Measurements from ENCODE around the gene COL18A1. TPM values are rescaled to one million over a fixed set of nuclear protein-coding genes. Genes with fewer than 3 reads are reported as not detected.
"Not testable (repeated sequence)": the region's sequence is repeated elsewhere in the genome, so short reads cannot be mapped to it uniquely, and the experiment has no call there.

COL18A1 gene
- total and polyA plus RNA-seq, 2 donors from 2014 or later, result 150 to 316 TPM

- no peak overlapping the region for H3K4me3 ChIP-seq (ENCODE audit: low read length in 3 of 3)
- no peaks in the 10 kb centered on the region for H3K9me3 ChIP-seq (ENCODE audit: control insufficient read depth in 2 of 3, insufficient read depth in 1 of 3, low read length in 3 of 3)
- intact Hi-C loops (cut with DNase I), result loop anchor here (5.0 kb wide), 1 partner anchor 263 kb away; no protein-coding TSS in a partner anchor
- FAIRE-seq (no peak), DNase-seq (peak in 1 of 5 donors; percentile 41)
- H3K9ac ChIP-seq (ENCODE audit: low read length in 3 of 3), result no peak overlapping the region
- H3K36me3 ChIP-seq (ENCODE audit: control insufficient read depth in 2 of 3, insufficient read depth in 3 of 3, low read length in 3 of 3), result no peaks in the 10 kb centered on the region
- H3K27ac ChIP-seq (ENCODE audit: low read depth in 2 of 2, low read length in 2 of 2), result no peak overlapping the region
- peaks cover 0 to 2% (median 0%) of the 10 kb centered on the region in 3 donors for H3K4me1 ChIP-seq (ENCODE audit: control insufficient read depth in 2 of 3, insufficient read depth in 2 of 3, low read depth in 1 of 3, low read length in 3 of 3)
- TF ChIP-seq CTCF (IDR thresholded peaks at IDR 0.05; ENCODE audit: borderline replicate concordance, extremely low read depth, insufficient read depth), result no peak
- H3K27me3 ChIP-seq (ENCODE audit: control insufficient read depth, insufficient read depth, low read length), result no peaks in the 10 kb centered on the region
These were observed 154.5 kb downstream of the COL18A1 start for GRCh38 chr21:45559216-45560105.

- intact Hi-C loops (cut with DNase I), result no loop called here
- FAIRE-seq, result no peak
- no peak overlapping the region for H3K4me3 ChIP-seq (ENCODE audit: low read length in 3 of 3)
- H3K9me3 ChIP-seq (ENCODE audit: control insufficient read depth in 2 of 3, insufficient read depth in 1 of 3, low read length in 3 of 3), result no peaks in the 10 kb centered on the region
- TF ChIP-seq CTCF (IDR thresholded peaks at IDR 0.05; ENCODE audit: borderline replicate concordance, extremely low read depth, insufficient read depth), result no peak
- no peak overlapping the region for H3K9ac ChIP-seq (ENCODE audit: low read length in 3 of 3)
- peak in 2 of 5 donors; percentile 40 to 61 for DNase-seq
- peaks cover 0 to 2% (median 0%) of the 10 kb centered on the region in 3 donors for H3K4me1 ChIP-seq (ENCODE audit: control insufficient read depth in 2 of 3, insufficient read depth in 2 of 3, low read depth in 1 of 3, low read length in 3 of 3)
- H3K36me3 ChIP-seq (ENCODE audit: control insufficient read depth in 2 of 3, insufficient read depth in 3 of 3, low read length in 3 of 3), result no peaks in the 10 kb centered on the region
- H3K27me3 ChIP-seq (ENCODE audit: control insufficient read depth, insufficient read depth, low read length), result no peaks in the 10 kb centered on the region
- no peak overlapping the region for H3K27ac ChIP-seq (ENCODE audit: low read depth in 2 of 2, low read length in 2 of 2)
These were observed 155.4 kb downstream of the COL18A1 start for GRCh38 chr21:45560106-45561021.

GRCh38 chr21:45561241-45561640, 156.3 kb downstream of the COL18A1 start:
- H3K4me3 ChIP-seq (ENCODE audit: low read length in 3 of 3); H3K36me3 ChIP-seq (ENCODE audit: control insufficient read depth in 2 of 3, insufficient read depth in 3 of 3, low read length in 3 of 3); intact Hi-C loops (cut with DNase I); H3K4me1 ChIP-seq (ENCODE audit: control insufficient read depth in 2 of 3, insufficient read depth in 2 of 3, low read depth in 1 of 3, low read length in 3 of 3); H3K27me3 ChIP-seq (ENCODE audit: control insufficient read depth, insufficient read depth, low read length); H3K9ac ChIP-seq (ENCODE audit: low read length in 3 of 3); FAIRE-seq; H3K9me3 ChIP-seq (ENCODE audit: control insufficient read depth in 2 of 3, insufficient read depth in 1 of 3, low read length in 3 of 3); H3K27ac ChIP-seq (ENCODE audit: low read depth in 2 of 2, low read length in 2 of 2): not testable (repeated sequence)
- DNase-seq, result peak in 1 of 5 donors; percentile 37

- H3K9me3 ChIP-seq (ENCODE audit: control insufficient read depth in 2 of 3, insufficient read depth in 1 of 3, low read length in 3 of 3), result no peaks in the 10 kb centered on the region
- H3K4me3 ChIP-seq (ENCODE audit: low read length in 3 of 3), result no peak overlapping the region
- TF ChIP-seq CTCF (IDR thresholded peaks at IDR 0.05; ENCODE audit: borderline replicate concordance, extremely low read depth, insufficient read depth), result no peak
- peak in 4 of 5 donors; percentile 40 to 63 (median 52) for DNase-seq
- intact Hi-C loops (cut with DNase I), result no loop called here
- H3K36me3 ChIP-seq (ENCODE audit: control insufficient read depth in 2 of 3, insufficient read depth in 3 of 3, low read length in 3 of 3), result no peaks in the 10 kb centered on the region
- no peaks in the 10 kb centered on the region for H3K4me1 ChIP-seq (ENCODE audit: control insufficient read depth in 2 of 3, insufficient read depth in 2 of 3, low read depth in 1 of 3, low read length in 3 of 3)
- no peak overlapping the region for H3K9ac ChIP-seq (ENCODE audit: low read length in 3 of 3)
- FAIRE-seq, result no peak
- H3K27me3 ChIP-seq (ENCODE audit: control insufficient read depth, insufficient read depth, low read length), result no peaks in the 10 kb centered on the region
- H3K27ac ChIP-seq (ENCODE audit: low read depth in 2 of 2, low read length in 2 of 2), result no peak overlapping the region
These were observed 157.4 kb downstream of the COL18A1 start for GRCh38 chr21:45562402-45562801.

All from kidney (tissue), 14 donors.